ENCODE measurements around the gene NTRK3. TPM values are rescaled to one million over a fixed set of nuclear protein-coding genes. Genes with fewer than 3 reads are reported as not detected.

Gene NTRK3
- polyA plus RNA-seq, 1 donor from 2014 or later = 42.7 TPM

DNA sequence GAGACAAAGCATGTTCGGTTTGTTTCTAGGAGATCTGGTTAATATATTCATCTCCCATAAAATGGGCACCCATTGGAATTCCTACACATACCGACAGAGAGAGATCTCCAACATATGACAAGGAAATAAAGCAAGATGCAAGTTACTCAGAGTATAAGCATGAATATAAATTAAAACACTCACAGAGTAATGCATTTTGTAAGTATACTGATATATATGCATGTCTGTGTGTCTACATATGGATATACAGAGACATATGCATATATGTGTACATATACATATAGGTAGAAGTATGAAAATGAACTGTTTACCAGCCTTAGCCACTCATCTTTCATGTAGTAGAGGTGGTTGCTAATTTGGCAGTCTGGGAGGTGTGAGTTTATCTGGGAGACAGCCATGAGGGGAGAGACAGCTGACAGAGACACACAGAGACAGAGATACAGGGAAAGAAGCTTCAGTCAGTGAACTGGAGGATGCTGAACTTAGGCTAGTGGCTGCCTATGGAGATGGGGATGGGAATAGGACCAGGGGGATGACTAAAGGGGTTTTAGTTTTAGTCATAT is 134.5 kb downstream of the NTRK3 start:
- H3K9me2 ChIP-seq (ENCODE audit: insufficient read depth, low read length) = no peaks in the 10 kb centered on the region
- H3K27me3 ChIP-seq (ENCODE audit: insufficient read depth, low read depth, low read length) = no peaks in the 10 kb centered on the region
- TF ChIP-seq POLR2AphosphoS5 (IDR thresholded peaks at IDR 0.05) (no peak), SMC3 (conservative IDR thresholded peaks at IDR 0.05; ENCODE audit: poor library complexity) (no peak), MXI1 (conservative IDR thresholded peaks at IDR 0.05; ENCODE audit: poor library complexity, severe bottlenecking) (no peak), TAF1 (IDR thresholded peaks at IDR 0.05; ENCODE audit: low read depth) (no peak), RAD21 (conservative IDR thresholded peaks at IDR 0.05) (no peak), EZH2 (IDR thresholded peaks at IDR 0.05; ENCODE audit: borderline replicate concordance, insufficient read depth, low read length, poor library complexity, severe bottlenecking) (no peak), REST (IDR thresholded peaks at IDR 0.05; ENCODE audit: borderline replicate concordance) (no peak), EP300 (conservative IDR thresholded peaks at IDR 0.05; ENCODE audit: poor library complexity, severe bottlenecking) (no peak)
- TF ChIP-seq, protein P1, sequence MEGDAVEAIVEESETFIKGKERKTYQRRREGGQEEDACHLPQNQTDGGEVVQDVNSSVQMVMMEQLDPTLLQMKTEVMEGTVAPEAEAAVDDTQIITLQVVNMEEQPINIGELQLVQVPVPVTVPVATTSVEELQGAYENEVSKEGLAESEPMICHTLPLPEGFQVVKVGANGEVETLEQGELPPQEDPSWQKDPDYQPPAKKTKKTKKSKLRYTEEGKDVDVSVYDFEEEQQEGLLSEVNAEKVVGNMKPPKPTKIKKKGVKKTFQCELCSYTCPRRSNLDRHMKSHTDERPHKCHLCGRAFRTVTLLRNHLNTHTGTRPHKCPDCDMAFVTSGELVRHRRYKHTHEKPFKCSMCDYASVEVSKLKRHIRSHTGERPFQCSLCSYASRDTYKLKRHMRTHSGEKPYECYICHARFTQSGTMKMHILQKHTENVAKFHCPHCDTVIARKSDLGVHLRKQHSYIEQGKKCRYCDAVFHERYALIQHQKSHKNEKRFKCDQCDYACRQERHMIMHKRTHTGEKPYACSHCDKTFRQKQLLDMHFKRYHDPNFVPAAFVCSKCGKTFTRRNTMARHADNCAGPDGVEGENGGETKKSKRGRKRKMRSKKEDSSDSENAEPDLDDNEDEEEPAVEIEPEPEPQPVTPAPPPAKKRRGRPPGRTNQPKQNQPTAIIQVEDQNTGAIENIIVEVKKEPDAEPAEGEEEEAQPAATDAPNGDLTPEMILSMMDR (IDR thresholded peaks at IDR 0.05; ENCODE audit: poor library complexity, severe bottlenecking) = no peak
- no peaks in the 10 kb centered on the region for H3F3A ChIP-seq (ENCODE audit: insufficient read depth, low read length, poor library complexity, severe bottlenecking)
- peaks cover 4% of the 10 kb centered on the region for H3K36me3 ChIP-seq (ENCODE audit: insufficient read depth, low read length)
- no peak overlapping the region for H2AFZ ChIP-seq (ENCODE audit: low read depth, low read length)
- no peaks in the 10 kb centered on the region for H3K9me3 ChIP-seq (ENCODE audit: low read length)
- no peak overlapping the region for H3K27ac ChIP-seq (ENCODE audit: low read length)
- no peak overlapping the region for H3K9ac ChIP-seq (ENCODE audit: low read length)
- no peaks in the 10 kb centered on the region for H4K20me1 ChIP-seq (ENCODE audit: insufficient read depth)
- H3K4me2 ChIP-seq (ENCODE audit: low read length) = no peak overlapping the region
- no peak overlapping the region for H3K4me3 ChIP-seq (ENCODE audit: low read length)
- H3K79me2 ChIP-seq (replicated peaks; ENCODE audit: insufficient read depth, low read length) = no peaks in the 10 kb centered on the region

DNA sequence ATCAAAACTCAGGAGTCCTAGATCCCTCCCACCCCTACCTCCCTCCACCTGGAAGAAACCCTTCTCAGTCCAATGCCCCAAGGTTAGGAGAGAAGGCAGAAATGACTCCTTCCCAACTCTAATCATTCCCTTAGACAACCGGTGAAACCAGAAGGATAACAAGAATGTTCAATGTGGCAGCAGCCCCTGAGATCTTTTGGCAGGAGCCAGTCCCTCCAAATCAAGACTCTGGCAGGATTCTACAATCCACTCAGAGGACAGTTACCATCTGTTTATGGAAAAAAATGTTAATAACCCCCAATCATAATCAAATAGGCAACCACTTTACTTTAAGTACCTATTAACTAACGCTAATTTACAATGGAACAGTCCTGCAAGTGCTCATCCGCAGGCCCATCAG is 136.5 kb downstream of the NTRK3 start:
- Histone ChIP-seq H3K9me2 (ENCODE audit: insufficient read depth, low read length) (no peaks in the 10 kb centered on the region), H4K20me1 (ENCODE audit: insufficient read depth) (no peaks in the 10 kb centered on the region), H3K27me3 (ENCODE audit: insufficient read depth, low read depth, low read length) (no peaks in the 10 kb centered on the region), H3K4me3 (ENCODE audit: low read length) (no peak overlapping the region), H3K4me2 (ENCODE audit: low read length) (no peak overlapping the region), H3K9me3 (ENCODE audit: low read length) (no peaks in the 10 kb centered on the region), H3K79me2 (replicated peaks; ENCODE audit: insufficient read depth, low read length) (no peaks in the 10 kb centered on the region), H3K9ac (ENCODE audit: low read length) (no peak overlapping the region), H3F3A (ENCODE audit: insufficient read depth, low read length, poor library complexity, severe bottlenecking) (no peaks in the 10 kb centered on the region), H2AFZ (ENCODE audit: low read depth, low read length) (no peak overlapping the region), H3K27ac (ENCODE audit: low read length) (no peak overlapping the region), H3K36me3 (ENCODE audit: insufficient read depth, low read length) (peaks cover 4% of the 10 kb centered on the region)
- TF ChIP-seq SMC3 (conservative IDR thresholded peaks at IDR 0.05; ENCODE audit: poor library complexity) = no peak

- H3K4me3 ChIP-seq (ENCODE audit: low read length) = no peak overlapping the region
- TF ChIP-seq REST (IDR thresholded peaks at IDR 0.05; ENCODE audit: borderline replicate concordance) (no peak), RAD21 (conservative IDR thresholded peaks at IDR 0.05) (no peak), SMC3 (conservative IDR thresholded peaks at IDR 0.05; ENCODE audit: poor library complexity) (no peak), EP300 (conservative IDR thresholded peaks at IDR 0.05; ENCODE audit: poor library complexity, severe bottlenecking) (no peak), TAF1 (IDR thresholded peaks at IDR 0.05; ENCODE audit: low read depth) (no peak), POLR2AphosphoS5 (IDR thresholded peaks at IDR 0.05) (no peak)
- TF ChIP-seq, protein P1 (IDR thresholded peaks at IDR 0.05; ENCODE audit: poor library complexity, severe bottlenecking) = no peak
- no peak overlapping the region for H3K27ac ChIP-seq (ENCODE audit: low read length)
- peaks cover 4% of the 10 kb centered on the region for H3K36me3 ChIP-seq (ENCODE audit: insufficient read depth, low read length)
- no peaks in the 10 kb centered on the region for H3F3A ChIP-seq (ENCODE audit: insufficient read depth, low read length, poor library complexity, severe bottlenecking)
- H3K27me3 ChIP-seq (ENCODE audit: insufficient read depth, low read depth, low read length) = no peaks in the 10 kb centered on the region
- no peaks in the 10 kb centered on the region for H3K9me3 ChIP-seq (ENCODE audit: low read length)
- H2AFZ ChIP-seq (ENCODE audit: low read depth, low read length) = no peak overlapping the region
- no peak overlapping the region for H3K4me2 ChIP-seq (ENCODE audit: low read length)
- no peaks in the 10 kb centered on the region for H3K79me2 ChIP-seq (replicated peaks; ENCODE audit: insufficient read depth, low read length)
- H3K9me2 ChIP-seq (ENCODE audit: insufficient read depth, low read length) = no peaks in the 10 kb centered on the region
- H3K9ac ChIP-seq (ENCODE audit: low read length) = no peak overlapping the region
- H4K20me1 ChIP-seq (ENCODE audit: insufficient read depth) = no peaks in the 10 kb centered on the region
Measured at GRCh38 chr15:88118741-88119140, 137.8 kb downstream of the NTRK3 start.

All from neural cell (in vitro differentiated cells).